ENCODE results near the gene CLDN9.
A peak's percentile ranks its signal among the peaks of the same experiment; 100 is the strongest.

The CLDN9 gene

DNA sequence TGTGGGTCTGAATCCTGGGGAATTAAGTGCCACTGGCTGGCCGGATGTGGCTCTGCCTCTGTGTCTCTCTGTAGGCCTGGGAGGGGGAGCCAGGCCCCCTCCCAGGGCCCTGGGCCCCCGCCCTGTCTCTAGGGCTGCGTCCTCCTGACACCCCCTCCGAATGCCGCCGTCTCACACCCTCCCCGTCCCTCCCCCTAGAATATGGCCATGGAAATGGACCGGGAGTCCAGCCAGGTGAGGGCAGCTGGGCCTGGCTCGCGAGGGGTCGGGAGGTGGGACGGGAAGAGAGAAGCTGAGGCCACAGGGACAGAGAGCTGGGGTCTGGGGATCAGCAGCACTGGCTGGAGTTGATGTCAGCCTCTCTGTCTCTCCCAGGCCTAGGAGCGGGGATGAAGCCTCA lies 16.4 kb upstream of the CLDN9 start:
- DNase-seq, result no peak

DNA sequence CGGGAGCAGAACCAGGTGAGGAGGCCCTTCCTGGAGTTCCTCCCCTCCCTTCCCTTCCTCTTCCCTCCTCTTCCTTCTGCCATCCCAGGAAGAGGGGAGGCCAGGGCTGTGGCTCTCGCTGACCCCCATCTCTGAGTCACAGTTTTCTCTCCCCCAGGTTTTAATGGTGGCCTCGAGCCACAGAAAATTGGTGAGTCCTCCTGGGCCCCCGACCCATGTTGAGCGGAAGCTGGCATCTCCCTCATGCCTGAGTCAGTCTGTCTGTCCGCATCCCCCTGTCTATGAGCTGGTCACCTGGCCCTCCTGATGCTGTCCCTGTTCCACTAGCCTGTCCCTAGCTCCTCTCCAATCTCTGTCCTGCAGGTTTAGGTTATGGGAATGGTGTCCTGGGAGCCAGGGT lies 12.8 kb upstream of the CLDN9 start:
- DNase-seq, result no peak

DNA sequence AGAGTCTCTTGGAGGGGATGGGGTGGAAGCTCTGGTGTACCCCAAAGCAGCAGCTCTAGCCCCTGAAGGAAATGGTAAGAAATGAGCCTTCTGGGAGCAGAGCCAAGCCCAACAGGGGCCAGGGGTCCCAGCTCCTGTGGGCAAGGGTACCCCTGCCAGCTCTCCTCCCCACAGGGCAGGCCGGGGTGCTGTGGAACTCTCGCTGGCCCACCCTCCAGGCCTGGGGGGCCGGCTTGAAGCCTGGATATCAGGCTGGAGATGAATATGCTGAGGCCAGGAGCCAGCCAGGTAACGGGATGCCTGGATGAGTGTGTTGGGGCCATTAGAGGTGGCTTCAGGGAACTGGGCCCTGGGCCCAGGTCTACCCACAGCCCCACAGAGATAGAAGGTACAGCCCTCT lies 12.2 kb upstream of the CLDN9 start:
- DNase-seq, result no peak

DNA sequence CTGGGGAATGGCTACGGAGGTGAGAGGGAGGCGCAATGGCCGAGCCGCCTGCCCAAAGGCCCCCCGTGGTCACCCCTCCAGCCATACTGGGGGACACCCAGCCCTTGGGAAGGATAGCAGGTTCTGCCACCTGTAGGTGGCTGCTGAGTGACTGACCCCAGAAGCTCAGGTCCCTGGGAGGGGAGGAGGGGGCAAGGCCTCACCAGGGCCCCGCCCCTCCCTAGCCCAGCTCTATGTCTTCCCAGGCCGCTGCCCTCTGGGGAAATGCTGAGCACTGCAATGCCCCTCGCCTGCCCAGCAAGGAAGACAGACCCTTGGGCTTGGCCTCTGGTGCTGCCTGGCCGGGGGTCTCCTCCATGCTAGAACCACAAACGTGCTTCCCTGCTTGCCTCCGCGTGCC lies 11.4 kb upstream of the CLDN9 start:
- no peak for DNase-seq

DNA sequence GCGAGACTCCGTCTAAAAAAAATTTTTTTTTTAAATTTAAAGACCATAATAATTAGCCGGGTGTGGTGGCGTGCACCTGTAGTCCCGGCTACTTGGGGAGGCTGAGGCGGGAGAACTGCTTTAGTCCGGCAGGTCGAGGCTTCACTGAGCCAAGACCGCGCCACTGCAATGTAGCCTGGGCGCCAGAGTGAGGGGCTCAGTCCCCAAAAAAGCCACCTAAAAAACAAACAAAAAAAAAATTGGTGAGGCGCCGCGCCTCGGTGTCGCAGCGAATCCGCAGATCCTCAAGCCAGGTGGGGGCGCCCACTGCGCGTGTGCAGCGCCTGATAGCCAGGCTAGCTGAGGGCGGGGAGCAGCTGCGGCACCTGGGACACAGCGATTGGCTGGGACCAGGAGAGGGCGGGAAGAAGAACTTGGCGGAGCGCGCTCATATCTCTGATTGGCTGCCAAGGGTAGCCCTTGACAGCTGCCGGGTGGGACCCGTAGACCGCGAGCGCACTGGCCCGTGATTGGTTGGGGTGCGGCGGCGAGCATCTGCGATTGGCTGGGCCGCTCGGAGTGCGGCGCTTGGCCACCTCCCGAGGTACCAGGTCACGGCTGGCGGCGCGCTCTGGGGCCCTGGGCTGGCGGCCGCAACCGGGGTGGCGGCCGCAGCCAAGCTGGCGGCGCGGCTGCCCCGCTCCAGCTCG lies 9.0 kb upstream of the CLDN9 start:
- DNase-seq, result peak; percentile 98

DNA sequence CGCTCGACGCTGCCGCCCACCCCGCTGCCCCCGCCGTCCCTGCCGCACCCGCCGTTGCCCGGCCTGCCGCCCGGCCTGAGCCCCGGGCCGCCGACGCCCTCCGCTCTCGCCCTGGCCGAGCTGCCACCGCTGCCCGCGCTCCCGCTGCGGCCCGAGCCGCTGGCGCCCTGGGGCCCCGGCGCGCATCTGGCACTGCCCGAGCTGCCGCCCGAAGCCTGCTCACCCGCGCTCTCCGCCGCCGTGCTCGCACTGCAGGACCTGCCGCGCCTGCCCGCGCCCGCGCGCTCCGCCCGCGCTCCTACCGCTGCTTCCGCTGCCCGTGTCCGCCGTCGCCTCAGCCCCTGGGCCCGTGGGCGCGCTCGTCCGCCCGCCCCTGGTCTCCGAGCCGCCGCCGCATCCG lies 8.4 kb upstream of the CLDN9 start:
- peak; percentile 34 for DNase-seq

DNA sequence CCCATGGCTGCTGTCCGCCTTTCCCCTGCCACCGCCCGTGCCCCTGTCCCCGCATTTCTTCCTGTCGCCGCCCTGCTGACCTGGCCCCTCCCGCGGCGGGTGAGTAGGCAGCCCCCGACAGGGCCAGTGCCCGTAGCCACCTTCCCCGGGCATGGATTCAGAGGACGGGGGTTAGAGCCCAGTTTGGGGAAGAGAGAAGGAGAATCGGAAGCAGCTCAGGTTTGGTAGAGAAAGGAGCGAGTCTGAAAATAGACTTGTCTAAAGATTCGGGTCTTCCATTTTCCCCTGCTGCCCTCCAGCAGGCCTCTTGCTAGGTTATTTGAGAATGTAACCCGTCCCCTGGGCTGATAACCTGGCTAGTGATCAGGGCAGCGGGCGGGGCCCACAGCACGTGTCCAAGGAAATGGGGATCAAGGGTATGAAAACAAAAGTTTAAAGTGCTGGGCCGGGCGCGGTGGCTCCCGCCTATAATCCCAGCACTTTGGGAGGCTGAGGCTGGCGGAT lies 7.9 kb upstream of the CLDN9 start:
- DNase-seq, result no peak

DNA sequence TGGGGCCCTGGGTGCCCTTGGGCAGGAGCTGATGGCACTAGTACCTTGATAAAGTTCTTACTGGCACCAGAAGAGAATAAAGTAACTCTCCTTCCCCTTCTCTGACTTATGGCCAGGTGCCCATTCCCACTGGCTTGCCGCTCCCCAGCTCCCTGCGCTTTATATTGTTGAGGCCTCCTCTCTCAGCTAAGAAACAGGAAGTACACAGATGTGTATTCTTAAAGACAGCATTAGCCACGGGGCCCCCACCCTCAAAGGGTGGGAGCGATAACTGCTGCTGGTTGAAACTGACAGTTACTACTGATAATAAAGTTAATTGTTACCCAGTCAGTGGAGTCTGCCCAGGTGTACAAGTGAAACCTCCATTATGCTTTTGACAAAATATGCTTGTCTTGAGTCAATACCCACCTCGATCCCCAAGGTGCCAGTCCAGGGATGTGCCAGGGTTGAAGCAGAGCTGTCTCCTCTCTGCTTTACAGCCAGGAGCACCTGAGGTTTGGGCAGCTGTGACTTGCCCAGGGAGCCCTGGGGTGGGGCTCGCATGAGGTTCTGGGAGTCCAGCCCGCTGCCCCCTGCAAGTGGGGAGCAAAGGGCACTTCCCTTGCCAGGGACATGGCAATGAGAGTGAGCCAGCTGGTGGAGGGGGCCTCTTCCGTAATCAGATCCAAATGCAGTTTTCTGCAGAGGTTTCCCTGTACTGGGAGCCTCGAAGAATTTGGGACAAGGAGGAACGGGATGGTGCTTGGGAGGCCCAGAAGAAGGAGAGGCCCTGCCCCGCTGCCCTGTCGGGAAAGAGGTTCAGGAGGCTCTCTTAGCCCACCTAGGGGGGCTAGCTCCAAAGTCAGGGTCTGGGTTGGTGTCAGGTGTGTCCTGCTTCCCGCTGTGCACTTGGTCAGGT lies 5.4 kb upstream of the CLDN9 start:
- no peak for DNase-seq

DNA sequence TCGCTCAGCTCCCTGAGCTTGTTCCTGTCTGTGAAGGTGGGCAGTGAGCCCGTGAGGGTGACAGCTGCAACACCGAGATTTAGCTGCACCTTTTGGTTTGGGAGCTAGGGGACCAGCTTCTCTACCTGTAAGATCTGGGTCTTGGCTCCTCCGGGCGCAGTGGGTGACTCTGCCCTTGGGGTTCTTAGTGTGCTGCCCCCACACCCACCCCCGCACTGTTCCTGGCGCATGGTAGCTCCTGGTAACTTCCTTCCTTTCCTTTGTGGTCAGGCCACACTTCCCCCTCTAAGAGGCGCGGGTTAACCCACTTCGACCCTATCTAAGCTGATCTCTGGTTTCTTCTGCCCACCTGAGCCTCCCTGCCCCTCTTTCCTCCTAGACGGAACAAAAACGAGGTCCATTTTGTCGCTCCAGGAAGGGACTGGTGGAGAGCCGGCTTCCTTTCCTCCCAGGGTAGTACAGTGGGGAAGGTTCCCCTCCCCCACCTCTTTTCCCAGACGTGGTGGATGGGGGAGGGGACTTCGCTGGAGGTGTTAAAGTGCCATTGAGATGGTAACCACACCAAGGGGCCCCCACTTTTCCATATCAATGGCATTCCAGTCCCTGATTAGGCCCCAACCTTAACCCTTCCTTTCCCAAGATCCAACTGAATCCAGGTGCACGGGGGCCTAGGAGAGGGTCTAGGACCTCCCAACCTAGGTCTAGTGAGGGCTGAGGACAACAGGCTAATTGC lies 4.6 kb upstream of the CLDN9 start:
- no peak for DNase-seq

DNA sequence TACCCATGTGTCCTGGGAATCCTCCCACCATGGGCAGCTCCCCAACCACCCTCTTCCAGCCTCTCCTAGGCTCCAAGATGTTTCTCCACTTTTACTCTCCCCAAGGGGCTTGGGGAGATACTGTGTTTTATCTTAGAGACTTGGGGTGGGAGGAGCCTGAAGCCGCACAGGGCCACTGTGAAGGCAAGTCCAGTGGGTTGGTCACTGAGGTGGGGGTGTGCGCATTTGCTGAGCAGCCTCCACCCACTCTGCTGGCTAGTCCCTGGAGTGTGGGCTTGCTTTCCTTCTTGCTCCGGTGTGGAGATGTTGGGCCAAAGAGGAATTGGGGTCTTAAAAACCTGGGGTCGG lies 4.1 kb upstream of the CLDN9 start:
- no peak for DNase-seq

DNA sequence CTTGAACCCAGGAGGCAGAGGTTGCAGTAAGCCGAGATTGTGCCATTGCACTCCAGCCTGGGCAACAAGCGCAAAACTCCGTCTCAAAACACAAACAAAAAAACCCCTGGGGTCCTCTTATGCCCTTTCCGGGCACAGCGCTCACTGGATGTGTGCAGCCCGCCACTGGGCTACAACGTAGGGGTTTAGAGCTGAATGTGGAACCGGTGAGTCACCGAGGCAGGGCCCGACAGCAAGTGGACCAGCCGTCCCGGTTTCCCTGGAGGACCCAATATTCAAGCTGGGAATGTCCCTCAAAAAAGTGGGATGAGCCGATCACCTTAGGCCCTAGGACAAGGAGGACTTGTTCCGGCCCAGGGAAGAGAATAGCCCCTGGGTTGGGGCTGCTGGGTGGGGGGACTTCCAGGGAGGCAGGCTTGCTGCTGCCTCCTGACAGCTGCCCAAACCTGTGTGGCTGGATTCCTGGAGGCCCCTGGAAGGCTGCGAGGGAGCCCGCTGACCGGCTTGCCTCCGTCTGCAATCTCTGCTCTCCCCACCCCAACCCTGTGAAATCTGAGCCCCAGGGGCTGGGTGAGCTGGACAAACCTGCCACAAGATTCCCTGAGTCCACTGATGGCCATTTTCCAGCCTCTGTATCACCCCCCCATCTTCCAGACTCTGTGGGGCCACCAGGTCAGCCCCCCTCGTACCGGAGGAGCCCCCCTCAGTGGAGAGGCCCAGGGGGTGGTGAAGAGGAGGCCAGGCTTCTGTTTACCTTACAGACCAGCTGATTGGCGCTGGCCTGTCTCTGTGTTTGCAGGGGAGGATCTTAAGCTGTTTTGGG lies 2.9 kb upstream of the CLDN9 start:
- DNase-seq, result no peak

DNA sequence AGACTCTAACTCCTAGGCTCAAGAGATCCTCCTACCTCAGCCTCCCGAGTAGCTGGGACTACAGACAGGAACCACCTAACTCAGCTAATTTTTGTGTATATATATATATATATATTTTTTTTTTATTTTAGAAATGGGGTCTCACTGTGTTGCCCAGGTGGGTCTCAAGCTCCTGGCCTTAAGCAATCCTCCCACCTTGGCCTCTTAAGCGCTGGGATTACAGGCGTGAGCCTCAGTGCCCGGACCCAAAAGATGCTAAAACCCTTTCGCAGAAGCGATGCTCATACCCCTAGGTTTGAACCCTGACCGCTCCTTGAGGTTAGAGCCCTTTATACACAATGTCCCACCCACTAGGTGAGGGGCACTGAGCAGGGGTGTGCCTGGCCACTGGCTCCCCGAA lies 2.2 kb upstream of the CLDN9 start:
- DNase-seq, result no peak

DNA sequence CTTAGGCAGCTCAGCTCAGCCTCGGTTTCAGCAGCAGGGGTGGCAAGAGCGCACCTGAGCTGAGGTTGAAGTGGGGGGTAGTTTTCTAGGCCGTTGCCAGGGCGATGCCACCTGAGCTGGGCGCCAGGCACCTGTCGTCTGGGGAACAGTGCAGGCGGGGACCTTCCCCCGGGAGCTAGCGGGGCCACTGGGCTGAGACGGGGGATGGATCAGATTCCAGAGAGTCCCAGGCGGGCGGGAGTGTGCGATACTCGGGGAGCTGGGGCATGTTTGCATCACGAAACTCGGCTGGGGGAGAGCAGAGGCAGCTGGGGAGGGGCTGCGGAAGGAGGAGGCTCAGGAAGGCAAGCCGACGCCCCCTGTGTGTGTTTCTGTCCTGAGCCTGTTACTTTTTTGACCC lies 477 bp upstream of the CLDN9 start:
- DNase-seq, result no peak

DNA sequence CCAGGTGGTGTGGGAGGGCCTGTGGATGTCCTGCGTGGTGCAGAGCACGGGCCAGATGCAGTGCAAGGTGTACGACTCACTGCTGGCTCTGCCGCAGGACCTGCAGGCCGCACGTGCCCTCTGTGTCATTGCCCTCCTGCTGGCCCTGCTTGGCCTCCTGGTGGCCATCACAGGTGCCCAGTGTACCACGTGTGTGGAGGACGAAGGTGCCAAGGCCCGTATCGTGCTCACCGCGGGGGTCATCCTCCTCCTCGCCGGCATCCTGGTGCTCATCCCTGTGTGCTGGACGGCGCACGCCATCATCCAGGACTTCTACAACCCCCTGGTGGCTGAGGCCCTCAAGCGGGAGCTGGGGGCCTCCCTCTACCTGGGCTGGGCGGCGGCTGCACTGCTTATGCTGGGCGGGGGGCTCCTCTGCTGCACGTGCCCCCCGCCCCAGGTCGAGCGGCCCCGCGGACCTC lies 798 bp downstream of the CLDN9 start:
- no peak for DNase-seq

DNA sequence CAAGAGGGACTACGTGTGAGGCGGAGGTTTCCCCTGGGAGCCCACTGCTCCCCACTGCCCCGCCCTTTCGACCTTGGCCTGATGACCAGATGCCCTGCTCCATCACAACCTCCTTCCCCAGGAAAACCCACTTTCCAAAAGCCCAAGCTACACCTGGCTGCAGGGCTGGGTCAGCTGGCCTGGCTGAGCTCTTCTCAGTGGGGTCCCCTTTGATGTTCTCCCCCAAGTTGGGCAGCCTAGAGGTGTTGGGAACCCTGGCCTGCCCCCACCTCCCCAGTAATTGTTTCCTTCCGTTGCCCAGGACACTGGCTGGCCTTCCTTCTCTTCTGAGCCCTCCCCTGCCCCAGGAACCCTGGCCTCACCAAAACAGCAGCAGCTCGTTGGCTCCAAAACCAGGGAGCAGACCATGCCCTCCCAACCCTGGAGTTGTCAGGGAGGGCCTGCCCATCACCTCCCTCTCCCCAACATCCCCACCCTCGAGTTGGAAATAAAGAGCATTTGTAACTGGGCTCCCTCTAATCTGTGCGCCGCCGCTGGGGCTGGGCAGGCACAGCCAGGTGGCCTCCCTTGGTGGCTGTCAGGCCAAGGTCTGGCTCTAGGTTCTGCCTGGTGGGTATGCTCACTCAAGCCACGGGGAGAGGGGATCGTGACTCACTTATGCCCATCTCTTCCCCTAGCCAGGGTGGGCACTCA lies 1.4 kb downstream of the CLDN9 start:
- no peak for DNase-seq

DNA sequence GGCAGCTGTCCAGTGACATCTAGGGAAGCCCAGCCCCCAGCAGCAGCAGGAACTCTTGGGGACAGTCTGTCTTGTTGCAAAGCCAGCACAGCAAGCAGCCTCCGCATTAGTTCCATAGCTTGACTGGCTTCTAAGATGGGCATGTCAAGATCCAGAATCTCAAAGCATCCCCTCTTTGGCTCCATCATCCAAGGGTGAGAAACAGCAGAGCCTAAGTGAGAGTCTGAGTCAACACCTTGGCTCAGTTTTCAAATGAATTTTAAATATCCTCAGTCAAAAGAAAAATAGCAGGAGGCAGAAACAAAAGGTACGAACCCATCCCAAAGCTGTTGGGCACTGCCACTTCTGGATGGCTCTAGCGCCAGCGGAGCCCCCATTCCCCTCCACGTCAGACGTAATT lies 2.2 kb downstream of the CLDN9 start:
- DNase-seq, result no peak

DNA sequence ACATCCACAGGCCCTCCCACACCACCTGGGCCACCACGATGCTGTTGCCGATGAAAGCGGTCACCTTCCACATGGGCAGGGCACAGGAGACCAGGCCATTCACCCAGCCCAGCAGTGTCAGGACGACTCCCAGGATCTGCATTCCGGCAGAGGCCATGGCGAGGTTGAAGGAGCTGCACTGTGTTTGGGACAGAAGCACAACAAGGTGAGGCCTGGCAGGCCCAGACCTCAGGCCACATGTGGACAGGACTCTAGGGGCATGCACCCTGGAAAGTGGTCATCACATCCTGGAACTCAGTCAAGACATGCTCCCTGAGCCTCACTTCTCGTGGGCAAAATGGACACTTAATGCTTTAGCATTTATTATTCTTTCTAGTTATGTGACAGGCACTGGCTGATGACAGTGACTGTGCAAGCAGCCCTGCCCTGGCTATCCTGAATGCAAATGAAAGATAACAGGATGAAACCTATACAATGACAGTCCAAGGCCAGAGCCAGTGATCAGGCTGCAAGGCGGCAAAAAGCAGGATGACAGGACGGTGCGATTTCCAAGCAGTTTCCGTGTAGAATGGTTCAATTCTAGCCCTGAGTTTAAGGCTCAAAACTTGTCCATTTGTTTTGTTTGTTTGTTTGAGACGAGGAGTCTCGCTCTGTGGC lies 3.3 kb downstream of the CLDN9 start:
- DNase-seq, result no peak

DNA sequence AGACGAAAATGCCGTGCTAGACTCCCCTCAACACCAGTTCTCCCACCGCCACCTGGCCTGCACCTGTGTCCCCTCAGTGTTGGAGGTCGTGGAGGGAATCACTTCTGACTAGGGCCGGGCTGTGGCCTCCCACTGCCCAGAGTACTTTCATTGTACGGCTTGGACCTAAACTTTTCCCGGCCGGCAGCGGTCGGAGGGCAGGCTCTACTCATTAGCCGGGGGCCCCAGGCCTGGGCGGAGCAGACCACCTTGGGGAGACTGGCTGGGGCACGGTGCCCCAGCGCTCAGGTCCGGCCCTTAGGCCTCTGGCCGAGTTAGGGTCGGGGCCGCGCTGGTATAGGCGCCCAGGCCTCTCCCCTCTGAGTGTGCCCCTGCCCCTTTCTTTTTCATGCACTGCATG lies 4.6 kb downstream of the CLDN9 start:
- DNase-seq, result no peak

DNA sequence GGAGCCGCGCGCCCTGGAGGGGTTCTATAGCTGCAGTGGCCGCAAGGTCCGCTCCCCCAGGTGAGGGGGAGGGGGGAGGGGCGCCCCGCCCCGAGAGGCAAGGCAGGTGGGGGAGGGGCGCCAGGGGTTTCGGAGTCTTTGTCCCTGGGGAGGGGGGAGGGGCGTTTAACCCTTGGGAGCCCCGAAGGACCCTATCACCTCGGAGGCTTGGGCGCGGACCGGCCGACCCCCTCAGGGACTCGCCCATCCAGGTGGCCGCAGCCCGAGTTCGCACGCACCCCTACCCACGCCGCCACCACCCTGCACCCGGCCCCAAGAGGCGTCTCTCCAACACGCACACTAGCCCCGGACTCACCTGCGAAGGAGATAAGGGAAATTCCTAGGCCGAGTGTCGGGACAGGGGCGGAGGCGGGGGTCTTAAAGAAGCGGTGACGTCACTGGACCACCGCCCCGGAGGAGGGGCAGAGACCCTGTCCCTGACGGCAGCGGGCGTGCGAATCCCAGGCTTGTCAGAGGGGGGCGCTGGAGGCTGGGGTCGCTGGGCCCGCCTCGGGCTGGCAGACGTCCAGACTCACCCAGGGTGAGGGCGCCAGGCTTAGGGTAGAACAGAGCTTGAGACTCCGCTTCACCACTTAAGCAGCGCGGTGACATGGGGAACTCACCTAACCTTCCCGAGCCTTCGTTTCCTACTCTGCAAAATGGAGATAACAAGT lies 5.2 kb downstream of the CLDN9 start, which contains the start of gene CLDN6:
Gene CLDN6, minus strand, starts transcription at position 390 of the 713 bp plus-strand sequence. CDS start 2,162 bp downstream, outside the sequence.
- peak; percentile 52 for DNase-seq

DNA sequence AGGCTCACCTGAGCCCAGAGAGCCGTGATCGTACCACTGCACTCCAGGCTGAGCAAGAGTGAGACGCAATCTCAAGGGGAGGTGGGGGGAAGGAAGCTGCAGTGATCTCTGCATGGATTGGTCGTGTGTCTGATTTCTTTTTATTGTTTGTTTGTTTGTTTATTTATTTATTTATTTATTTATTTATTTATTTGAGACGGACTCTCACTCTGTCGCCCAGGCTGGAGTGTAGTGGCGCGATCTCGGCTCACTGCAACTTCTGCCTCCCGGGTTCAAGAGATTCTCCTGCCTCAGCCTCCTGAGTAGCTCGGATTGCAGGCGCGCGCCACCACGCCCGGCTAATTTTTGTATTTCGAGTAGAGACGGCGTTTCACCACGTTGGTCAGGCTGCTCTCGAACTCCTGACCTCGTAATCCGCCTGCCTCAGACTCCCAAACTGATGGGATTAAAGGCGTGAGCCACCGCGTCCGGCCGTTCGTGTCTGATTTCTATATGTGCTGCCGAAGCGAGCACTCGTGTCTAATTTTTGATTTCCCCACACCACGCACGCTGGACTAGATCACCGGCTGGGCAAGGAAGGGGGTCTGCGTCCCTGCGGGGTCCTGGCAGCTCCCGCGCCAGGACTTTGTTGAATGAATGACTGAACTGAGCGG lies 7.0 kb downstream of the CLDN9 start:
- no peak for DNase-seq

Data from stimulated activated CD4-positive, alpha-beta T cell treated with anti-CD3 and anti-CD28 coated beads, Interleukin-15, amount 100 ng/mL, for 24 hours (primary cell).